Gastrocnemius medialis (tissue), 4 donors: ENCODE data around the gene LIFR.

Experiments used
- POLR2A ChIP-seq, 2 donors: fragments of 450-650 bp; IDR thresholded peaks; one replicate each; pipeline ENCODE4 v1.6.1; 2017; ENCODE audit warnings: antibody characterized with exemption in 2 of 2, mild to moderate bottlenecking in 2 of 2, moderate library complexity in 2 of 2
- TF ChIP-seq, protein P1 (sequence below), 5 experiments: fragments of 450-650 bp in 3 of 5; fragments of 200-600 bp in 2 of 5; sonication (generic) in 2 of 5; IDR thresholded peaks in 4 of 5; conservative IDR thresholded peaks in 1 of 5; 1 replicate in 4 of 5; 2 replicates in 1 of 5; pipeline ENCODE4 v1.5.1; 2016 to 2019; ENCODE audit warnings: antibody characterized with exemption in 5 of 5, mild to moderate bottlenecking in 3 of 5, moderate library complexity in 3 of 5

- TF ChIP-seq, protein P1, sequence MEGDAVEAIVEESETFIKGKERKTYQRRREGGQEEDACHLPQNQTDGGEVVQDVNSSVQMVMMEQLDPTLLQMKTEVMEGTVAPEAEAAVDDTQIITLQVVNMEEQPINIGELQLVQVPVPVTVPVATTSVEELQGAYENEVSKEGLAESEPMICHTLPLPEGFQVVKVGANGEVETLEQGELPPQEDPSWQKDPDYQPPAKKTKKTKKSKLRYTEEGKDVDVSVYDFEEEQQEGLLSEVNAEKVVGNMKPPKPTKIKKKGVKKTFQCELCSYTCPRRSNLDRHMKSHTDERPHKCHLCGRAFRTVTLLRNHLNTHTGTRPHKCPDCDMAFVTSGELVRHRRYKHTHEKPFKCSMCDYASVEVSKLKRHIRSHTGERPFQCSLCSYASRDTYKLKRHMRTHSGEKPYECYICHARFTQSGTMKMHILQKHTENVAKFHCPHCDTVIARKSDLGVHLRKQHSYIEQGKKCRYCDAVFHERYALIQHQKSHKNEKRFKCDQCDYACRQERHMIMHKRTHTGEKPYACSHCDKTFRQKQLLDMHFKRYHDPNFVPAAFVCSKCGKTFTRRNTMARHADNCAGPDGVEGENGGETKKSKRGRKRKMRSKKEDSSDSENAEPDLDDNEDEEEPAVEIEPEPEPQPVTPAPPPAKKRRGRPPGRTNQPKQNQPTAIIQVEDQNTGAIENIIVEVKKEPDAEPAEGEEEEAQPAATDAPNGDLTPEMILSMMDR (IDR thresholded peaks at IDR 0.05 in 4 of 5, conservative IDR thresholded peaks at IDR 0.05 in 1 of 5), result no peak
- TF ChIP-seq POLR2A (IDR thresholded peaks at IDR 0.05), result no peak
Observed at GRCh38 chr5:38537505-38537904, 18.9 kb downstream of the LIFR start.
